HCT116 (cell line): ENCODE results near the gene MOK. TPM values are rescaled to one million over a fixed set of nuclear protein-coding genes. Genes with fewer than 3 reads are reported as not detected.

Source experiments
- ATAC-seq: fragments of 200-7000 bp; cut with Tn5 transposase; 2 replicates; pipeline ENCODE4 v1.9.1; 2020; ENCODE audit warnings: mild to moderate bottlenecking, moderate library complexity
- BruUV-seq: library from RNA; stranded (reverse); fragments of 400-500 nt; replicated peaks from 2 replicates; lab custom pipeline; 2021; lab: Mats Ljungman, UMichigan
- CTCF ChIA-PET: fragments of 300-600 bp; sonication (Branson Sonifier 250); formaldehyde crosslinking; loops from one replicate; lab custom pipeline; 2021; ENCODE audit warnings: antibody characterized with exemption; lab: Charles Lee
- POLR2A ChIA-PET: fragments of 300-600, 350-600 bp; sonication (Branson Sonifier 250); formaldehyde crosslinking; loops from one replicate; lab custom pipeline; 2021; ENCODE audit warnings: antibody characterized with exemption; lab: Charles Lee
- RAD21 ChIA-PET, 2 experiments: fragments of 300-600 bp; sonication (Branson Sonifier 250); formaldehyde crosslinking; loops; one replicate each; lab custom pipeline; 2023; ENCODE audit warnings: low total read pairs in 2 of 2; ENCODE audit not compliant: uncharacterized antibody in 2 of 2, unreplicated experiment in 2 of 2, low non-redundant PET in 1 of 2; lab: Charles Lee
- DNase-seq: peaks from one replicate; pipeline ENCODE4 v3.0.0-alpha.2; 2010; ENCODE audit warnings: low read depth, low spot score
- H2AFZ ChIP-seq: fragments of 200-600 bp; shearing (Covaris generic), sonication (generic); 2 replicates; pipeline ENCODE4 v1.6.1; 2017; ENCODE audit warnings: low read depth, mixed run types, mixed read lengths, antibody characterized with exemption, low read length; ENCODE audit not compliant: poor library complexity, severe bottlenecking
- H3K27ac ChIP-seq: 2 replicates; pipeline ENCODE4 v1.5.1; 2012; ENCODE audit warnings: low read depth, low read length
- H3K27me3 ChIP-seq: fragments of 200-600 bp; sonication (generic); 2 replicates; pipeline ENCODE4 v1.6.1; 2016; ENCODE audit warnings: mixed run types, low read length, mixed read lengths; ENCODE audit not compliant: insufficient read depth
- H3K36me3 ChIP-seq, 2 experiments: fragments of 200-500 bp in 1 of 2; fragments of 200-600 bp in 1 of 2; sonication (Bioruptor generic) in 1 of 2; sonication (generic) in 1 of 2; 2 replicates each; pipeline versions ENCODE4 v1.5.1 to v1.6.1; 2014 to 2016; ENCODE audit warnings: low read length in 2 of 2, inconsistent platforms in 1 of 2, mixed read lengths in 1 of 2, mixed run types in 1 of 2; ENCODE audit not compliant: insufficient read depth in 2 of 2, control insufficient read depth in 1 of 2
- H3K4me1 ChIP-seq, 2 experiments: fragments of 200-600 bp in 1 of 2; sonication (generic) in 1 of 2; 2 replicates each; pipeline versions ENCODE4 v1.5.1 to v1.6.1; 2012 to 2017; ENCODE audit warnings: low read length in 2 of 2, inconsistent platforms in 1 of 2, mild to moderate bottlenecking in 1 of 2, mixed read lengths in 1 of 2, mixed run types in 1 of 2, moderate library complexity in 1 of 2; ENCODE audit not compliant: insufficient read depth in 2 of 2, control insufficient read depth in 1 of 2
- H3K4me2 ChIP-seq: fragments of 200-600 bp; sonication (generic); 2 replicates; pipeline ENCODE4 v1.6.1; 2017; ENCODE audit warnings: mixed run types, low read length, mixed read lengths
- H3K4me3 ChIP-seq, 2 experiments: fragments of 200-600 bp in 1 of 2; sonication (generic) in 1 of 2; replicated peaks in 1 of 2; 2 replicates each; pipeline ENCODE4 v1.5.1; 2011 to 2016; ENCODE audit warnings: low read length in 2 of 2, control low read depth in 1 of 2, low read depth in 1 of 2, mild to moderate bottlenecking in 1 of 2, mixed read lengths in 1 of 2, mixed run types in 1 of 2
- H3K79me2 ChIP-seq: fragments of 200-600 bp; sonication (generic); 2 replicates; pipeline ENCODE4 v1.6.1; 2017; ENCODE audit warnings: mild to moderate bottlenecking, mixed run types, low read length, moderate library complexity, mixed read lengths; ENCODE audit not compliant: insufficient read depth
- H3K9ac ChIP-seq: fragments of 200-600 bp; sonication (generic); 2 replicates; pipeline ENCODE4 v1.6.1; 2016; ENCODE audit warnings: low read length, mixed read lengths
- H3K9me2 ChIP-seq: fragments of 200-600 bp; sonication (generic), shearing (Covaris generic); 2 replicates; pipeline ENCODE4 v1.6.1; 2017; ENCODE audit warnings: mixed run types, mild to moderate bottlenecking, moderate library complexity; ENCODE audit not compliant: insufficient read depth
- H3K9me3 ChIP-seq, 2 experiments: fragments of 200-500 bp in 1 of 2; fragments of 200-600 bp in 1 of 2; sonication (Bioruptor generic) in 1 of 2; sonication (generic) in 1 of 2; 2 replicates each; pipeline ENCODE4 v1.6.1; 2014 to 2017; ENCODE audit warnings: low read length in 2 of 2, mixed read lengths in 2 of 2, inconsistent platforms in 1 of 2, low read depth in 1 of 2, mild to moderate bottlenecking in 1 of 2, mixed run types in 1 of 2, moderate library complexity in 1 of 2; ENCODE audit not compliant: control insufficient read depth in 1 of 2, insufficient read depth in 1 of 2
- H4K20me1 ChIP-seq: fragments of 200-600 bp; sonication (generic), shearing (Covaris generic); 2 replicates; pipeline ENCODE4 v1.6.1; 2017; ENCODE audit warnings: mixed run types, mild to moderate bottlenecking, moderate library complexity; ENCODE audit not compliant: insufficient read depth
- CEBPB ChIP-seq: IDR thresholded peaks from 2 replicates; pipeline ENCODE4 v1.6.1; 2012; ENCODE audit warnings: low read depth
- EGR1 ChIP-seq: IDR thresholded peaks from 2 replicates; pipeline ENCODE4 v1.6.1; 2012; ENCODE audit warnings: low read depth
- ELF1 ChIP-seq: IDR thresholded peaks from 2 replicates; pipeline ENCODE4 v1.6.1; 2012; ENCODE audit warnings: low read depth, borderline replicate concordance
- EZH2 ChIP-seq: fragments of 200-600 bp; sonication (generic); IDR thresholded peaks from 2 replicates; pipeline ENCODE4 v1.6.1; 2017; ENCODE audit warnings: antibody characterized with exemption, mixed run types
- EZH2phosphoT487 ChIP-seq: fragments of 200-600 bp; IDR thresholded peaks from 2 replicates; pipeline ENCODE4 v1.6.1; 2018; ENCODE audit warnings: antibody characterized with exemption, borderline replicate concordance
- MAX ChIP-seq: IDR thresholded peaks from 2 replicates; pipeline ENCODE4 v1.6.1; 2012
- POLR2AphosphoS5 ChIP-seq: IDR thresholded peaks from 2 replicates; pipeline ENCODE4 v1.6.1; 2011; ENCODE audit warnings: mild to moderate bottlenecking, low read depth, low read length, moderate library complexity
- RAD21 ChIP-seq: IDR thresholded peaks from 2 replicates; pipeline ENCODE4 v1.6.1; 2012; ENCODE audit warnings: low read depth, mild to moderate bottlenecking
- ZFX ChIP-seq: fragments of 450-650 bp; IDR thresholded peaks from 2 replicates; pipeline ENCODE4 v1.6.1; 2017
- intact Hi-C: fragments of 100-400 bp; cut with micrococcal nuclease; formaldehyde crosslinking; loops from 2 replicates; pipeline ENCODE4 v1.10.0; 2022
- total RNA-seq: library from RNA; stranded (reverse); gene quantifications from one replicate; pipeline ENCODE4 v1.2.1, GENCODE V29; 2021; ENCODE audit not compliant: unreplicated experiment
- TF ChIP-seq, protein P1 (sequence below): IDR thresholded peaks from 2 replicates; pipeline ENCODE4 v1.6.1; 2011; ENCODE audit warnings: mild to moderate bottlenecking, low read length, moderate library complexity; ENCODE audit not compliant: insufficient replicate concordance; ENCODE audit errors: extremely low read depth
- TF ChIP-seq, protein P2 (sequence below), 3 experiments: fragments of 200-600 bp in 1 of 3; sonication (generic) in 1 of 3; IDR thresholded peaks in 2 of 3; conservative IDR thresholded peaks in 1 of 3; 2 replicates each; pipeline ENCODE4 v1.5.1; 2012 to 2017; ENCODE audit warnings: low read depth in 2 of 3, low read length in 2 of 3, antibody characterized with exemption in 1 of 3, borderline replicate concordance in 1 of 3, control low read depth in 1 of 3, mild to moderate bottlenecking in 1 of 3, mixed read lengths in 1 of 3, mixed run types in 1 of 3, moderate library complexity in 1 of 3; ENCODE audit not compliant: insufficient read depth in 1 of 3

Gene MOK
- total RNA-seq, 1 experiment from 2014 or later, result 9.4 TPM

DNA sequence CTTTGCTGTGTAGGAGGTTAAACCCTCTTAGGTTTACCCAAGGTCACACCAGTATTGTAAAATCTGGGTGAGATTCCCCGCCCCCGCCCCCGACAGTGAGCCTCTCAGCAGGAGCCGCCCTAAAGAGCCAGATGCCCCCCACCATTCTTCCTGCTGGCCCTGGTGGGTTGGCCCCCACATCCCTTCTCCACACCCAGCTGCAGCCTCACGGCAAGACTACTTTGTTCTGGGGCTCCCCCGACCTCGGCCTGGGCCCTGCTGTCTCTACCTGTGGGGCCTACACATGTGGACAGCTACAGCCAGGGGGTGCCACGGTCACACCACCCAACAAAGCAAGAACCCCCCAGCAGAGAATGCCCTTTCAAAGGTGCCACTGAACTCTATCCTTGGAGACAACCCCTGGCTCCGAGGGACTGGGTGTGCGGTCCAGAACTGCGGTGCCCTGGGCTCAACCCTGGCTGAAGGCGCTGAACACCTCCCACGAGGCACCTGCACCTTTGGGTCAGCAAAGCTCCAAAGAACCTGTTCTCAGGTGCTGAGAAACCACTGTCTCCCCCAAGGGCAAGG is 82.9 kb downstream of the MOK start:
- ChIA-PET POLR2A (no interaction called here), RAD21 (no interaction called here), CTCF (interaction anchor here (0.6 kb wide), 1 partner anchor 93 kb away, joined by 3 read pairs; no protein-coding TSS in a partner anchor)
- H4K20me1 ChIP-seq, result no peaks in the 10 kb centered on the region
- H2AFZ ChIP-seq, result no peak overlapping the region
- no peaks in the 10 kb centered on the region for H3K9me2 ChIP-seq
- intact Hi-C loops, result no loop called here
- H3K79me2 ChIP-seq, result peaks cover 1% of the 10 kb centered on the region; the same call in 1 of the 2 replicates
- no TSS peak for BruUV-seq
- no peaks in the 10 kb centered on the region for H3K9me3 ChIP-seq
- H3K36me3 ChIP-seq, result no peaks in the 10 kb centered on the region
- H3K4me3 ChIP-seq, result no peak overlapping the region
- ATAC-seq, result no peak
- H3K27ac ChIP-seq, result no peak overlapping the region
- peaks cover 0 to 3% of the 10 kb centered on the region in 2 experiments; a peak in 1 of 4 replicates for H3K4me1 ChIP-seq
- H3K27me3 ChIP-seq, result no peaks in the 10 kb centered on the region
- TF ChIP-seq, protein P1, sequence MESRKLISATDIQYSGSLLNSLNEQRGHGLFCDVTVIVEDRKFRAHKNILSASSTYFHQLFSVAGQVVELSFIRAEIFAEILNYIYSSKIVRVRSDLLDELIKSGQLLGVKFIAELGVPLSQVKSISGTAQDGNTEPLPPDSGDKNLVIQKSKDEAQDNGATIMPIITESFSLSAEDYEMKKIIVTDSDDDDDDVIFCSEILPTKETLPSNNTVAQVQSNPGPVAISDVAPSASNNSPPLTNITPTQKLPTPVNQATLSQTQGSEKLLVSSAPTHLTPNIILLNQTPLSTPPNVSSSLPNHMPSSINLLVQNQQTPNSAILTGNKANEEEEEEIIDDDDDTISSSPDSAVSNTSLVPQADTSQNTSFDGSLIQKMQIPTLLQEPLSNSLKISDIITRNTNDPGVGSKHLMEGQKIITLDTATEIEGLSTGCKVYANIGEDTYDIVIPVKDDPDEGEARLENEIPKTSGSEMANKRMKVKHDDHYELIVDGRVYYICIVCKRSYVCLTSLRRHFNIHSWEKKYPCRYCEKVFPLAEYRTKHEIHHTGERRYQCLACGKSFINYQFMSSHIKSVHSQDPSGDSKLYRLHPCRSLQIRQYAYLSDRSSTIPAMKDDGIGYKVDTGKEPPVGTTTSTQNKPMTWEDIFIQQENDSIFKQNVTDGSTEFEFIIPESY, result no peak
- TF ChIP-seq MAX (no peak), EGR1 (no peak), CEBPB (no peak), ZFX (no peak), RAD21 (no peak), ELF1 (no peak), POLR2AphosphoS5 (no peak), EZH2phosphoT487 (no peak), EZH2 (no peak)
- TF ChIP-seq, protein P2, sequence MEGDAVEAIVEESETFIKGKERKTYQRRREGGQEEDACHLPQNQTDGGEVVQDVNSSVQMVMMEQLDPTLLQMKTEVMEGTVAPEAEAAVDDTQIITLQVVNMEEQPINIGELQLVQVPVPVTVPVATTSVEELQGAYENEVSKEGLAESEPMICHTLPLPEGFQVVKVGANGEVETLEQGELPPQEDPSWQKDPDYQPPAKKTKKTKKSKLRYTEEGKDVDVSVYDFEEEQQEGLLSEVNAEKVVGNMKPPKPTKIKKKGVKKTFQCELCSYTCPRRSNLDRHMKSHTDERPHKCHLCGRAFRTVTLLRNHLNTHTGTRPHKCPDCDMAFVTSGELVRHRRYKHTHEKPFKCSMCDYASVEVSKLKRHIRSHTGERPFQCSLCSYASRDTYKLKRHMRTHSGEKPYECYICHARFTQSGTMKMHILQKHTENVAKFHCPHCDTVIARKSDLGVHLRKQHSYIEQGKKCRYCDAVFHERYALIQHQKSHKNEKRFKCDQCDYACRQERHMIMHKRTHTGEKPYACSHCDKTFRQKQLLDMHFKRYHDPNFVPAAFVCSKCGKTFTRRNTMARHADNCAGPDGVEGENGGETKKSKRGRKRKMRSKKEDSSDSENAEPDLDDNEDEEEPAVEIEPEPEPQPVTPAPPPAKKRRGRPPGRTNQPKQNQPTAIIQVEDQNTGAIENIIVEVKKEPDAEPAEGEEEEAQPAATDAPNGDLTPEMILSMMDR (IDR thresholded peaks at IDR 0.05 in 2 of 3, conservative IDR thresholded peaks at IDR 0.05 in 1 of 3; ENCODE audit: borderline replicate concordance in 1 of 3, insufficient read depth in 1 of 3, low read depth in 2 of 3, low read length in 2 of 3), result no peak
- H3K9ac ChIP-seq, result no peak overlapping the region
- no peak overlapping the region for H3K4me2 ChIP-seq
- DNase-seq, result no peak
